ENCODE measurements around the gene RANBP10. TPM values are rescaled to one million over a fixed set of nuclear protein-coding genes. Genes with fewer than 3 reads are reported as not detected.

Gene RANBP10
- total RNA-seq, 1 experiment from 2014 or later, result 15.6 TPM

- Histone ChIP-seq H2BK120ac (ENCODE audit: low read depth, low read length, poor library complexity, severe bottlenecking) (no peak within 1 kb of the TSS), H3K18ac (ENCODE audit: insufficient read length, low read depth, low read length) (peak within 1 kb of the TSS; percentile 62), H3K56ac (ENCODE audit: insufficient read length, low read depth, low read length) (no peak within 1 kb of the TSS), H4K5ac (ENCODE audit: insufficient read length, low read depth, low read length) (peak within 1 kb of the TSS; percentile 92), H2AK5ac (ENCODE audit: insufficient read length, low read length) (no peak within 1 kb of the TSS), H3K14ac (ENCODE audit: insufficient read depth, low read length) (peak within 1 kb of the TSS; percentile 80), H2BK5ac (ENCODE audit: insufficient read length, low read length) (no peak within 1 kb of the TSS), H2BK20ac (ENCODE audit: low read depth, low read length, poor library complexity, severe bottlenecking) (no peak within 1 kb of the TSS), H3K4me2 (ENCODE audit: insufficient read depth, insufficient read length, low read length) (peak within 1 kb of the TSS; percentile 99), H3K9ac (ENCODE audit: extremely low read depth, insufficient read length, low read length) (peak within 1 kb of the TSS; percentile 93), H4K8ac (replicated peaks; ENCODE audit: insufficient read length, low read depth, low read length) (no peak within 1 kb of the TSS), H4K91ac (ENCODE audit: insufficient read length, low read depth, low read length) (no peak within 1 kb of the TSS), H2BK15ac (ENCODE audit: low read depth, low read length) (no peak within 1 kb of the TSS), H3K79me1 (ENCODE audit: insufficient read depth, low read depth, low read length, poor library complexity, severe bottlenecking) (no peaks in the 10 kb centered on the region), H2BK12ac (ENCODE audit: insufficient read length, low read depth, low read length) (no peak within 1 kb of the TSS), H3T11ph (ENCODE audit: low read length) (no peak within 1 kb of the TSS), H3K4ac (ENCODE audit: low read depth, low read length) (no peak within 1 kb of the TSS), H3K27me3 (ENCODE audit: insufficient read depth, low read length) (no peaks in the 10 kb centered on the region), H3K79me2 (ENCODE audit: insufficient read depth, low read length) (peaks cover 10% of the 10 kb centered on the region; the same call in 1 of the 2 replicates), H3K4me1 (ENCODE audit: insufficient read depth, low read length) (no peaks in the 10 kb centered on the region; the same call in 1 of the 2 replicates), H2AFZ (ENCODE audit: low read length) (peak within 1 kb of the TSS; percentile 88), H3K27ac (ENCODE audit: insufficient read length, low read depth, low read length) (no peak within 1 kb of the TSS), H3K23ac (ENCODE audit: insufficient read length, low read depth, low read length) (no peak within 1 kb of the TSS), H3K23me2 (ENCODE audit: insufficient read length, low read depth, low read length, poor library complexity, severe bottlenecking) (peaks cover 14% of the 10 kb centered on the region), H4K20me1 (ENCODE audit: control insufficient read depth, insufficient read depth, insufficient read length) (no peaks in the 10 kb centered on the region), H3K9me3 (ENCODE audit: control insufficient read depth, low read depth, low read length) (no peaks in the 10 kb centered on the region)
- no CpG with 5 or more reads among the region's 59 CpGs for WGBS (ENCODE audit: extremely low coverage, insufficient read length, low lambda C conversion rate)
- Mint-ChIP-seq H3K4me1 (peaks cover 15 to 17% of the 10 kb centered on the region in 2 experiments), H3K4me3 (peak within 1 kb of the TSS; percentile 95 to 99), H3K36me3 (ENCODE audit: insufficient read depth in 1 of 3, low read depth in 3 of 3) (peaks cover 0 to 9% (median 1%) of the 10 kb centered on the region in 3 experiments; a peak in 1 of 7 replicates), H3K9me3 (no peaks in the 10 kb centered on the region), H3K27ac (peak within 1 kb of the TSS; percentile 72 to 97 (median 96); a peak in 6 of 7 replicates), H3K27me3 (ENCODE audit: low read depth) (peaks cover 3% of the 10 kb centered on the region)
- TF ChIP-seq, protein P1, sequence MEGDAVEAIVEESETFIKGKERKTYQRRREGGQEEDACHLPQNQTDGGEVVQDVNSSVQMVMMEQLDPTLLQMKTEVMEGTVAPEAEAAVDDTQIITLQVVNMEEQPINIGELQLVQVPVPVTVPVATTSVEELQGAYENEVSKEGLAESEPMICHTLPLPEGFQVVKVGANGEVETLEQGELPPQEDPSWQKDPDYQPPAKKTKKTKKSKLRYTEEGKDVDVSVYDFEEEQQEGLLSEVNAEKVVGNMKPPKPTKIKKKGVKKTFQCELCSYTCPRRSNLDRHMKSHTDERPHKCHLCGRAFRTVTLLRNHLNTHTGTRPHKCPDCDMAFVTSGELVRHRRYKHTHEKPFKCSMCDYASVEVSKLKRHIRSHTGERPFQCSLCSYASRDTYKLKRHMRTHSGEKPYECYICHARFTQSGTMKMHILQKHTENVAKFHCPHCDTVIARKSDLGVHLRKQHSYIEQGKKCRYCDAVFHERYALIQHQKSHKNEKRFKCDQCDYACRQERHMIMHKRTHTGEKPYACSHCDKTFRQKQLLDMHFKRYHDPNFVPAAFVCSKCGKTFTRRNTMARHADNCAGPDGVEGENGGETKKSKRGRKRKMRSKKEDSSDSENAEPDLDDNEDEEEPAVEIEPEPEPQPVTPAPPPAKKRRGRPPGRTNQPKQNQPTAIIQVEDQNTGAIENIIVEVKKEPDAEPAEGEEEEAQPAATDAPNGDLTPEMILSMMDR (conservative IDR thresholded peaks at IDR 0.05), result no peak
- DNase-seq, result peak; percentile 95
These were observed 87.1 kb downstream of the RANBP10 start, which contains the start of gene GFOD2 for GRCh38 chr16:67719048-67719777. GFOD2 (minus strand) TSS chr16:67719316; CDS start chr16:67685715, 33,601 bp downstream.
